GM23248 (cell line): ENCODE data around the gene SGF29. TPM values are rescaled to one million over a fixed set of nuclear protein-coding genes. Genes with fewer than 3 reads are reported as not detected.
"Not testable (repeated sequence)": the region's sequence is repeated elsewhere in the genome, so short reads cannot be mapped to it uniquely, and the experiment has no call there.

ENCODE experiments used
- DNase-seq: peaks from one replicate; pipeline ENCODE4 v3.0.0-alpha.2; 2015
- H2AFZ ChIP-seq: fragments of 200-600 bp; sonication (generic); 2 replicates; pipeline ENCODE4 v1.6.1; 2016; ENCODE audit warnings: antibody characterized with exemption
- H3F3A ChIP-seq: fragments of 200-600 bp; sonication (generic); 2 replicates; pipeline ENCODE4 v1.6.1; 2016; ENCODE audit warnings: mild to moderate bottlenecking, antibody characterized with exemption, mixed run types; ENCODE audit not compliant: insufficient read depth
- H3K27ac ChIP-seq: fragments of 200-600 bp; sonication (generic); 2 replicates; pipeline ENCODE4 v1.5.1; 2016; ENCODE audit warnings: mild to moderate bottlenecking
- H3K27me3 ChIP-seq: fragments of 200-600 bp; sonication (generic); replicated peaks from 2 replicates; pipeline ENCODE4 v1.6.1; 2016; ENCODE audit warnings: mild to moderate bottlenecking; ENCODE audit not compliant: insufficient read depth
- H3K36me3 ChIP-seq: fragments of 200-600 bp; sonication (generic); 2 replicates; pipeline ENCODE4 v1.6.1; 2016; ENCODE audit warnings: low read depth, mild to moderate bottlenecking
- H3K4me1 ChIP-seq: fragments of 200-600 bp; sonication (generic); 2 replicates; pipeline ENCODE4 v1.6.1; 2016; ENCODE audit warnings: mild to moderate bottlenecking; ENCODE audit not compliant: insufficient read depth
- H3K4me2 ChIP-seq: fragments of 200-600 bp; sonication (generic); one replicate; pipeline ENCODE4 v1.6.1; 2016; ENCODE audit warnings: mild to moderate bottlenecking; ENCODE audit not compliant: unreplicated experiment
- H3K4me3 ChIP-seq: fragments of 200-600 bp; sonication (generic); 2 replicates; pipeline ENCODE4 v1.5.1; 2016; ENCODE audit warnings: mild to moderate bottlenecking
- H3K79me2 ChIP-seq: fragments of 200-600 bp; sonication (generic); 2 replicates; pipeline ENCODE4 v1.6.1; 2016; ENCODE audit warnings: mild to moderate bottlenecking; ENCODE audit not compliant: insufficient read depth
- H3K9ac ChIP-seq: fragments of 200-600 bp; sonication (generic); 2 replicates; pipeline ENCODE4 v1.6.1; 2016; ENCODE audit warnings: mild to moderate bottlenecking
- H3K9me2 ChIP-seq: fragments of 200-600 bp; sonication (generic); 2 replicates; pipeline ENCODE4 v1.6.1; 2016; ENCODE audit warnings: mixed run types, mild to moderate bottlenecking, moderate library complexity; ENCODE audit not compliant: insufficient read depth
- H3K9me3 ChIP-seq: fragments of 200-600 bp; sonication (generic); one replicate; pipeline ENCODE4 v1.6.1; 2017; ENCODE audit warnings: low read depth
- H4K20me1 ChIP-seq: fragments of 200-600 bp; sonication (generic); 2 replicates; pipeline ENCODE4 v1.6.0; 2016; ENCODE audit not compliant: insufficient read depth
- EZH2 ChIP-seq: fragments of 200-600 bp; sonication (generic); IDR thresholded peaks from 2 replicates; pipeline ENCODE4 v1.6.1; 2018; ENCODE audit warnings: antibody characterized with exemption, mild to moderate bottlenecking; ENCODE audit not compliant: insufficient read depth, poor library complexity, severe bottlenecking
- EZH2phosphoT487 ChIP-seq: fragments of 200-600 bp; sonication (generic); IDR thresholded peaks from 2 replicates; pipeline ENCODE4 v1.6.1; 2018; ENCODE audit warnings: antibody characterized with exemption, moderate library complexity, mild to moderate bottlenecking, low read depth; ENCODE audit not compliant: insufficient read depth
- WGBS, 2 experiments: methylation state at CpG; one replicate each; pipeline ENCODE4 v1.1.6; 2015 to 2017; ENCODE audit warnings: low lambda C conversion rate in 2 of 2, low coverage in 1 of 2; ENCODE audit errors: missing lambda C conversion rate in 2 of 2; 5-methylcytosine and 5-hydroxymethylcytosine counted together
- in situ Hi-C: fragments of 300-500 bp; cut with MboI; formaldehyde crosslinking; loops from 2 replicates; pipeline ENCODE4 v1.15.0; 2020
- polyA plus RNA-seq: library from polyadenylated mRNA; unstranded; fragments of >200 nt; fragmentation: Nextera tagmentation; extraction: Ambion mirVana; gene quantifications from 2 replicates; pipeline ENCODE4 v1.2.1, GENCODE V29; 2016
- total RNA-seq: library from RNA; depleted of rRNA; stranded (reverse); fragments of >200 nt; shearing (Covaris generic); gene quantifications from 2 replicates; pipeline ENCODE4 v1.2.3, GENCODE V29; 2014

SGF29 gene
- total and polyA plus RNA-seq, 2 experiments from 2014 or later: 6.3 to 9.9 TPM

DNA sequence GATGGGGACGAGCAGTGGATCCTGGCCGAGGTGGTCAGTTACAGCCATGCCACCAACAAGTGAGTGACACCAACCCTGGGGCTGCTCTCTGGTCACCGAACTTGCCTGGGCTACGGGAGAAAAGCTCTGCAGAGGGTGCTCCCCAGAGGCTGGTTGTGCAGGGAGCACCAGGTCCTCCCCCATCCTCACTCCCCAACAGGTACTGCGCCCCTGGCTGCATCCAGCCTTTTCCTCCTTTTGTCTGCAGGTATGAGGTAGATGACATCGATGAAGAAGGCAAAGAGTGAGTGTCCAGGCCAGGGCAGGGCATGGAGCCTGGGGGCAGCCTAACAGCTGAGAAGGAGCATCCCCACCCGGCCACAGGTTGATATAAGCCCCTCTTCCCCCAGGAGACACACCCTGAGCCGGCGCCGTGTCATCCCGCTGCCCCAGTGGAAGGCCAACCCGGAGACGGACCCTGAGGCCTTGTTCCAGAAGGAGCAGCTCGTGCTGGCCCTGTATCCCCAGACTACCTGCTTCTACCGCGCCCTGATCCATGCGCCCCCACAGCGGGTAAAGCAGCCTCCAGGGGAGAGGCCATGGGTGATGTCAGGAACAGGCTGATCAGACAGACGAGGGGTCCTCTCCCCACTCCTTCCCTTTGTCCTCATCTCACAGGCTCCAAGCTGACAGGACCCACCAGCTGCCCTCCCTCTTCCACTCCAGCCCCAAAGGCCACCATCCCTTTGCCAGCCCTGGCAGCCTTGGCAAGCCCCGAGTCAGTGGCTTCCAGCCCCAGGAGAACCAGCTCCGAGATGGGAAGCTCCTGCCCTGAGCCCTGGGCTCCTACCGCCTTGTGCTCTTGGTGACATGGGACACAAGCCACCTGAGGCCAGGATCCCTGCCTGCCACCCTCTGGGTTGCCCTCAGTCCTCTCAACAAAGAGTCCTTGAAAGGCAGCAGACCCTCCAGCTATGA is 36.9 kb downstream of the SGF29 start:
- 86 to 89% methylated on average over 21 to 22 of the region's 22 CpGs for WGBS, 2 experiments
- Histone ChIP-seq H3F3A (no peaks in the 10 kb centered on the region), H3K27me3 (no peaks in the 10 kb centered on the region), H3K79me2 (no peaks in the 10 kb centered on the region), H3K27ac (no peak overlapping the region), H3K36me3 (no peaks in the 10 kb centered on the region), H3K9me2 (no peaks in the 10 kb centered on the region), H3K9me3 (no peaks in the 10 kb centered on the region), H3K9ac (no peak overlapping the region), H3K4me2 (no peak overlapping the region), H4K20me1 (no peaks in the 10 kb centered on the region), H3K4me1 (no peaks in the 10 kb centered on the region), H2AFZ (no peak overlapping the region), H3K4me3 (no peak overlapping the region)
- no peak for TF ChIP-seq EZH2phosphoT487
- TF ChIP-seq EZH2: no peak
- no peak for DNase-seq
- in situ Hi-C loops: no loop called here

- H3K4me1 ChIP-seq: no peaks in the 10 kb centered on the region
- H3K27ac ChIP-seq: no peak overlapping the region
- no peak overlapping the region for H3K4me2 ChIP-seq
- DNase-seq: no peak
- no peak overlapping the region for H3K4me3 ChIP-seq
- no peaks in the 10 kb centered on the region for H3K79me2 ChIP-seq
- no peaks in the 10 kb centered on the region for H3K9me2 ChIP-seq
- H3K9me3 ChIP-seq: no peaks in the 10 kb centered on the region
- H3K9ac ChIP-seq: no peak overlapping the region
- no peaks in the 10 kb centered on the region for H3K36me3 ChIP-seq
- no peak overlapping the region for H2AFZ ChIP-seq
- WGBS, 2 experiments: 77 to 87% methylated on average over 6 of the region's 6 CpGs
- H4K20me1 ChIP-seq: no peaks in the 10 kb centered on the region
- no peaks in the 10 kb centered on the region for H3K27me3 ChIP-seq
- TF ChIP-seq EZH2phosphoT487: no peak
- no peaks in the 10 kb centered on the region for H3F3A ChIP-seq
- in situ Hi-C loops: no loop called here
Measured at GRCh38 chr16:28591355-28591754, 37.6 kb downstream of the SGF29 start.

DNA sequence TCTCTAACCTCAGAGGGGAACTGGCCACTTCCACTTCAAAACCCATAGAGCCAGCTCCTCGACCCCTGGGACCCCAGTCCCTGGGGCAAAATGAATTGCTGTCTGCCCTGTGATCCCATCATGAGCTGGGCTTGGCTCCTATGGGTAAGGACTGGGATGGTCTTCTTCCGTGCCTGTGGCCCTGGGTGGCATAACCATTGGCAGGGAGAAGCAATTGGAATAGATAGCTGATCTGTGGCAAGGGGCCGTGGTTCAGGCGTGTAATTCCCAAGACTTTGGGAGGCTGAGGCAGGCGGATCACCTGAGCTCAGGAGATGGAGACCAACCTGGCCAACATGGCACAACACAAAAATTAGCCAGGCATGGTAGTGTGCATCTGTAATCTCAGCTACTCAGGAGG is 38.8 kb downstream of the SGF29 start:
- H4K20me1 ChIP-seq: no peaks in the 10 kb centered on the region
- no peak for DNase-seq
- H3K9me2 ChIP-seq: no peaks in the 10 kb centered on the region
- in situ Hi-C loops: no loop called here
- 81 to 89% methylated on average over 5 of the region's 5 CpGs for WGBS, 2 experiments
- no peak overlapping the region for H2AFZ ChIP-seq
- H3K9me3 ChIP-seq: no peaks in the 10 kb centered on the region
- no peaks in the 10 kb centered on the region for H3K27me3 ChIP-seq
- TF ChIP-seq EZH2: no peak
- TF ChIP-seq EZH2phosphoT487: no peak
- no peaks in the 10 kb centered on the region for H3K79me2 ChIP-seq
- H3K4me1 ChIP-seq: no peaks in the 10 kb centered on the region
- H3K9ac ChIP-seq: no peak overlapping the region
- H3K27ac ChIP-seq: no peak overlapping the region
- no peak overlapping the region for H3K4me2 ChIP-seq
- H3K36me3 ChIP-seq: no peaks in the 10 kb centered on the region
- H3K4me3 ChIP-seq: no peak overlapping the region
- H3F3A ChIP-seq: no peaks in the 10 kb centered on the region

GRCh38 chr16:28592979-28593553 is 39.3 kb downstream of the SGF29 start:
- Histone ChIP-seq H3K36me3 (no peaks in the 10 kb centered on the region), H3K27me3 (no peaks in the 10 kb centered on the region), H3K4me1 (no peaks in the 10 kb centered on the region), H2AFZ (no peak overlapping the region), H3K9ac (no peak overlapping the region), H3K4me3 (no peak overlapping the region), H4K20me1 (no peaks in the 10 kb centered on the region), H3K79me2 (no peaks in the 10 kb centered on the region), H3F3A (no peaks in the 10 kb centered on the region), H3K4me2 (no peak overlapping the region), H3K27ac (no peak overlapping the region), H3K9me2 (no peaks in the 10 kb centered on the region), H3K9me3 (no peaks in the 10 kb centered on the region)
- in situ Hi-C loops: no loop called here
- no peak for DNase-seq
- WGBS, 2 experiments: 78% methylated on average over 12 to 13 of the region's 13 CpGs
- TF ChIP-seq EZH2phosphoT487 (no peak), EZH2 (no peak)

DNA sequence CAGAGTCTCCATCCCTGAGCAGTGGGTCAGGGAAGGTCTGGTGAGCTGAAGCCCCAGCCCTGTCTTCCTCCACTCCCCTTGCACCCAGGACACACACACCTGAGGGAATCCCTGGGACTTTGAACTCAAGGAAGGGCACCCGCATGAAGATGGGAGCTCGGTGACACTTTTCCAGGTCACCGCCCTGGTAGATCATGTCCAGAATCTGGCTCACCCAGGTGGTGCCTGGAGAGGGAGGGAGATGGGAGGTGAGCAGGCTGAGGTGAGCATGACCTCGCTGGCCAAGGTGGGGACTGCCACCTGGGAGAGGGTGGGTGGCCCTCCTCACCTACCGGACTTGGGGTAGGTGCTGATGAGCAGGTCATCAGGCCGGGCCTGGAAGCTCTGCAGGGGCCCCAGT is 41.7 kb downstream of the SGF29 start:
- H3K36me3 ChIP-seq, H3K27me3 ChIP-seq, H3K4me3 ChIP-seq, H4K20me1 ChIP-seq, H3K79me2 ChIP-seq, H3K4me2 ChIP-seq, H3K9ac ChIP-seq, H2AFZ ChIP-seq, in situ Hi-C loops, H3F3A ChIP-seq, DNase-seq, H3K27ac ChIP-seq, H3K9me2 ChIP-seq, H3K4me1 ChIP-seq, H3K9me3 ChIP-seq: not testable (repeated sequence)
- WGBS, 2 experiments: 95 to 98% methylated on average over 5 to 6 of the region's 6 CpGs
